Sigmoid colon (tissue), 7 donors: ENCODE data around the gene PAK5. TPM values are rescaled to one million over a fixed set of nuclear protein-coding genes. Genes with fewer than 3 reads are reported as not detected.
"Not testable (repeated sequence)": the region's sequence is repeated elsewhere in the genome, so short reads cannot be mapped to it uniquely, and the experiment has no call there.

Experiments used
- DNase-seq: peaks from one replicate; pipeline ENCODE4 v3.0.0-alpha.2; 2019
- H3K27ac ChIP-seq, 4 donors: fragments of 200-600 bp; sonication (generic); one replicate each; pipeline ENCODE4 v1.5.1; 2016 to 2019; ENCODE audit warnings: mild to moderate bottlenecking in 1 of 4
- H3K27me3 ChIP-seq, 3 donors: fragments of 200-600 bp; sonication (generic); one replicate each; pipeline ENCODE4 v1.5.1; 2019; ENCODE audit warnings: mild to moderate bottlenecking in 1 of 3
- H3K36me3 ChIP-seq, 4 donors: fragments of 200-600 bp; sonication (generic); one replicate each; pipeline ENCODE4 v1.5.1; 2016 to 2019
- H3K4me1 ChIP-seq, 4 donors: fragments of 200-600 bp; sonication (generic); one replicate each; pipeline ENCODE4 v1.5.1; 2017 to 2019
- H3K4me3 ChIP-seq, 4 donors: fragments of 200-600 bp; sonication (generic); one replicate each; pipeline ENCODE4 v1.5.1; 2017 to 2019; ENCODE audit warnings: mild to moderate bottlenecking in 2 of 4, moderate library complexity in 1 of 4
- H3K9me3 ChIP-seq, 4 donors: fragments of 200-600 bp in 3 of 4; sonication (generic) in 3 of 4; one replicate each; pipeline versions ENCODE4 v1.5.1 to v1.6.1; 2013 to 2019
- EP300 ChIP-seq, 4 donors: sonication (generic); formaldehyde crosslinking; IDR thresholded peaks; one replicate each; pipeline ENCODE4 v1.6.1; 2017; ENCODE audit warnings: antibody characterized with exemption in 4 of 4
- POLR2A ChIP-seq, 2 donors: fragments of 450-650 bp; IDR thresholded peaks; one replicate each; pipeline ENCODE4 v1.6.1; 2016; ENCODE audit warnings: antibody characterized with exemption in 2 of 2, mild to moderate bottlenecking in 2 of 2, moderate library complexity in 2 of 2
- POLR2AphosphoS5 ChIP-seq, 4 donors: sonication (generic); formaldehyde crosslinking; IDR thresholded peaks; one replicate each; pipeline ENCODE4 v1.6.1; 2017; ENCODE audit warnings: antibody characterized with exemption in 4 of 4
- WGBS, 2 donors: extraction: QIAGEN DNeasy Blood & Tissue Kit; methylation state at CpG; one replicate each; pipeline ENCODE4 v1.1.7; 2013; 5-methylcytosine and 5-hydroxymethylcytosine counted together
- intact Hi-C: fragments of 100-400 bp; cut with DNase I; formaldehyde crosslinking; loops from one replicate; pipeline ENCODE4 v1.15.1; 2023
- polyA plus RNA-seq, 3 donors: library from polyadenylated mRNA; stranded (reverse); fragments of 200-250 nt; gene quantifications; one replicate each; pipeline ENCODE4 v1.2.3, GENCODE V29; 2013
- total RNA-seq, 4 donors: library from RNA; depleted of rRNA; stranded (reverse); fragments of >200 nt; gene quantifications; one replicate each; pipeline ENCODE4 v1.1.0, GENCODE V29; 2016
- TF ChIP-seq, protein P1 (sequence below), 4 experiments: fragments of 450-650 bp in 3 of 4; fragments of 200-600 bp in 1 of 4; IDR thresholded peaks; one replicate each; pipeline ENCODE4 v1.5.1; 2016 to 2019; ENCODE audit warnings: antibody characterized with exemption in 4 of 4, mild to moderate bottlenecking in 3 of 4, moderate library complexity in 2 of 4
- donor health status: healthy with polysubstance abuse.
- donor health status: Bipolar disorder and iron deficiency.
- donor health status: healthy.

PAK5 gene
- total and polyA plus RNA-seq, 7 donors: 0.03 to 0.36 (median 0.16) TPM; not detected in 2

GRCh38 chr20:9663423-9663822, 175.5 kb downstream of the PAK5 start:
- intact Hi-C loops: no loop called here
- H3K4me3 ChIP-seq: no peak overlapping the region
- TF ChIP-seq, protein P1, sequence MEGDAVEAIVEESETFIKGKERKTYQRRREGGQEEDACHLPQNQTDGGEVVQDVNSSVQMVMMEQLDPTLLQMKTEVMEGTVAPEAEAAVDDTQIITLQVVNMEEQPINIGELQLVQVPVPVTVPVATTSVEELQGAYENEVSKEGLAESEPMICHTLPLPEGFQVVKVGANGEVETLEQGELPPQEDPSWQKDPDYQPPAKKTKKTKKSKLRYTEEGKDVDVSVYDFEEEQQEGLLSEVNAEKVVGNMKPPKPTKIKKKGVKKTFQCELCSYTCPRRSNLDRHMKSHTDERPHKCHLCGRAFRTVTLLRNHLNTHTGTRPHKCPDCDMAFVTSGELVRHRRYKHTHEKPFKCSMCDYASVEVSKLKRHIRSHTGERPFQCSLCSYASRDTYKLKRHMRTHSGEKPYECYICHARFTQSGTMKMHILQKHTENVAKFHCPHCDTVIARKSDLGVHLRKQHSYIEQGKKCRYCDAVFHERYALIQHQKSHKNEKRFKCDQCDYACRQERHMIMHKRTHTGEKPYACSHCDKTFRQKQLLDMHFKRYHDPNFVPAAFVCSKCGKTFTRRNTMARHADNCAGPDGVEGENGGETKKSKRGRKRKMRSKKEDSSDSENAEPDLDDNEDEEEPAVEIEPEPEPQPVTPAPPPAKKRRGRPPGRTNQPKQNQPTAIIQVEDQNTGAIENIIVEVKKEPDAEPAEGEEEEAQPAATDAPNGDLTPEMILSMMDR (IDR thresholded peaks at IDR 0.05): no peak
- TF ChIP-seq EP300 (IDR thresholded peaks at IDR 0.05): no peak
- no peak for TF ChIP-seq POLR2A (IDR thresholded peaks at IDR 0.05)
- no peak for TF ChIP-seq POLR2AphosphoS5 (IDR thresholded peaks at IDR 0.05)
- WGBS, 2 donors: 77 to 79% methylated on average over 3 of the region's 3 CpGs
- H3K4me1 ChIP-seq: no peaks in the 10 kb centered on the region
- no peaks in the 10 kb centered on the region for H3K9me3 ChIP-seq
- H3K36me3 ChIP-seq: no peaks in the 10 kb centered on the region
- no peak for DNase-seq
- no peaks in the 10 kb centered on the region for H3K27me3 ChIP-seq
- H3K27ac ChIP-seq: no peak overlapping the region

DNA sequence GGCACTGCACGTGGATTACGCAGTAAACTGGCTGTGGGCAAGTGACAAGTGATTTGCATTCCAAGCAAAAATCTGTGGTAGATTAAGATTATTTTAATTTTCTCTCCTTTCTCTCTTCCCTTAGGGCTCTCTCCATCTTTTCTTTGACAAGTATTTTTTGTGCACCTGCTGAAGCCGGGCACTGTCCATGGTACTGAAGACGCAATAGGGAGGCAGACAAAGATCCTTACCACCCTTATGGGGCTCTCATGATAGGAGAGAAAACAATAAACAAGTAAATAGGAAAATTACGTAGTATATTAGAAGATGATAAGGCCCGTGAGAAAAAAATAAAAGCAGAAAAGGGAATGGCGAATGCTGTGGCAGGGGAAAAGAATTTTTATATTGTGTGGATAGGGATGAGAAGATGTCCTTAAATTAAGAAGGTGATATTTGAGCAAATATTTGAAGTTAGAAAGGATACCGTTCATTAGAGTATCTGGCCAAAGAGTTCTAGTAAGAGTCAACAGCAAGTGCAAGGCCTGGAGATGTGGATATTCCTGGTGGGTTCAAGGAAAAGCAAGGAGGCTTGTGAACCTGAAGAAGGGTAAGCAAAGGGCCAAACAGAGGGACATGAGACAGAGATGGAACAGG, 178.5 kb downstream of the PAK5 start:
- no peaks in the 10 kb centered on the region for H3K9me3 ChIP-seq
- no peak overlapping the region for H3K27ac ChIP-seq
- no peaks in the 10 kb centered on the region for H3K4me1 ChIP-seq
- 51 to 53% methylated on average over 8 of the region's 8 CpGs for WGBS, 2 donors
- DNase-seq: no peak
- no peak overlapping the region for H3K4me3 ChIP-seq
- no peaks in the 10 kb centered on the region for H3K27me3 ChIP-seq
- intact Hi-C loops: no loop called here
- TF ChIP-seq EP300 (IDR thresholded peaks at IDR 0.05) (no peak), POLR2AphosphoS5 (IDR thresholded peaks at IDR 0.05) (no peak)
- H3K36me3 ChIP-seq: no peaks in the 10 kb centered on the region

- DNase-seq: no peak
- no peaks in the 10 kb centered on the region for H3K4me1 ChIP-seq
- no peak for TF ChIP-seq POLR2A (IDR thresholded peaks at IDR 0.05)
- no peak for TF ChIP-seq POLR2AphosphoS5 (IDR thresholded peaks at IDR 0.05)
- TF ChIP-seq, protein P1 (IDR thresholded peaks at IDR 0.05): no peak
- no peak for TF ChIP-seq EP300 (IDR thresholded peaks at IDR 0.05)
- no peak overlapping the region for H3K27ac ChIP-seq
- H3K4me3 ChIP-seq: no peak overlapping the region
- no peaks in the 10 kb centered on the region for H3K27me3 ChIP-seq
- H3K9me3 ChIP-seq: no peaks in the 10 kb centered on the region
- no peaks in the 10 kb centered on the region for H3K36me3 ChIP-seq
- intact Hi-C loops: no loop called here
- 87 to 93% methylated on average over 2 of the region's 2 CpGs for WGBS, 2 donors
Observed at GRCh38 chr20:9647741-9648140, 191.1 kb downstream of the PAK5 start.

- Histone ChIP-seq H3K27ac (no peak overlapping the region), H3K9me3 (no peaks in the 10 kb centered on the region), H3K36me3 (no peaks in the 10 kb centered on the region), H3K27me3 (no peaks in the 10 kb centered on the region), H3K4me3 (no peak overlapping the region), H3K4me1 (no peaks in the 10 kb centered on the region)
- TF ChIP-seq POLR2AphosphoS5 (IDR thresholded peaks at IDR 0.05) (no peak), EP300 (IDR thresholded peaks at IDR 0.05) (no peak), POLR2A (IDR thresholded peaks at IDR 0.05) (no peak)
- TF ChIP-seq, protein P1 (IDR thresholded peaks at IDR 0.05): no peak
- intact Hi-C loops: no loop called here
- DNase-seq: no peak
- WGBS, 2 donors: 30 to 68% methylated on average over 3 of the region's 3 CpGs
Observed at GRCh38 chr20:9646375-9646774, 192.5 kb downstream of the PAK5 start.

GRCh38 chr20:9642882-9643281, 196.0 kb downstream of the PAK5 start:
- intact Hi-C loops: no loop called here

DNA sequence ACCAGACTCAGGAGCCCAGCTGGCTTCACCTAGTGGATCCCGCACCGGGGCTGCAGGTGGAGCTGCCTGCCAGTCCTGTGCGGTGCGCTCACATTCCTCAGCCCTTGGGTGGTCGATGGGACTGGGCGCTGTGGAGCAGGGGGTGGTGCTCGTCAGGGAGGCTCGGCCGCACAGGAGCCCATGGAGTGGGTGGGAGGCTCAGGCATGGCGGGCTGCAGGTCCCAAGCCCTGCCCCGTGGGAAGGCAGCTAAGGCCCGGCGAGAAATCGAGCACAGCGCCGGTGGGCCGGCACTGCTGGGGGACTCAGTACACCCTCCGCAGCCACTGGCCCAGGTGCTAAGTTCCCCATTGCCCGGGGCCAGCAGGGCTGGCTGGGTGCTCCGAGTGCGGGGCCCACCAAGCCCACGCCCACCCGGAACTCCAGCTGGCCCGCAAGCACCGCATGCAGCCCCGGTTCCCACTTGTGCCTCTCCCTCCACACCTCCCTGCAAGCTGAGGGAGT, 197.3 kb downstream of the PAK5 start:
- H3K36me3 ChIP-seq, H3K4me3 ChIP-seq, DNase-seq, H3K27me3 ChIP-seq, H3K4me1 ChIP-seq, H3K27ac ChIP-seq, H3K9me3 ChIP-seq, intact Hi-C loops: not testable (repeated sequence)
- 93 to 95% methylated on average over 23 to 24 of the region's 26 CpGs for WGBS, 2 donors

More at GRCh38 chr20:9642882-9643281, 196.0 kb downstream of the PAK5 start:
- TF ChIP-seq EP300 (IDR thresholded peaks at IDR 0.05): no peak
- no peak for TF ChIP-seq POLR2A (IDR thresholded peaks at IDR 0.05)
- TF ChIP-seq, protein P1 (IDR thresholded peaks at IDR 0.05): no peak
- TF ChIP-seq POLR2AphosphoS5 (IDR thresholded peaks at IDR 0.05): no peak
- no peak for DNase-seq
- H3K36me3 ChIP-seq: no peaks in the 10 kb centered on the region
- no peak overlapping the region for H3K4me3 ChIP-seq
- H3K27ac ChIP-seq: no peak overlapping the region
- H3K9me3 ChIP-seq: no peaks in the 10 kb centered on the region
- H3K4me1 ChIP-seq: no peaks in the 10 kb centered on the region
- no peaks in the 10 kb centered on the region for H3K27me3 ChIP-seq
